HepG2 (cell line): ENCODE data around the gene ENPP1.

Experiments used
- ATF7 ChIP-seq, 2 experiments: fragments of 450-650 bp in 1 of 2; sonication (generic) in 1 of 2; formaldehyde crosslinking in 1 of 2; IDR thresholded peaks; 2 replicates each; pipeline versions ENCODE4 v1.4.0 to v1.6.1; 2016 to 2020; ENCODE audit warnings: antibody characterized with exemption in 1 of 2, mild to moderate bottlenecking in 1 of 2, missing genetic modification reagents in 1 of 2
- DRAP1 ChIP-seq: IDR thresholded peaks from 2 replicates; pipeline ENCODE4 v1.6.1; 2016; ENCODE audit warnings: missing genetic modification reagents, missing compliant biosample characterization
- IRF2 ChIP-seq: IDR thresholded peaks from 2 replicates; pipeline ENCODE4 v1.6.1; 2018; ENCODE audit warnings: missing genetic modification reagents, missing compliant biosample characterization
- NCOR1 ChIP-seq: fragments of 200-600 bp; sonication (generic); IDR thresholded peaks from 2 replicates; pipeline ENCODE4 v1.7.0; 2017; ENCODE audit warnings: antibody characterized with exemption, low read length, borderline replicate concordance
- SMAD3 ChIP-seq: sonication (generic); formaldehyde crosslinking; IDR thresholded peaks from 2 replicates; pipeline ENCODE4 v1.4.0; 2020; ENCODE audit warnings: missing genetic modification reagents
- SP1 ChIP-seq, 2 experiments: fragments of 450-650 bp in 1 of 2; sonication (generic) in 1 of 2; formaldehyde crosslinking in 1 of 2; IDR thresholded peaks; 2 replicates each; pipeline versions ENCODE4 v1.4.0 to v1.6.1; 2016 to 2020; ENCODE audit warnings: missing genetic modification reagents in 1 of 2
- TAF1 ChIP-seq: sonication (generic); formaldehyde crosslinking; IDR thresholded peaks from 2 replicates; pipeline ENCODE4 v1.4.0; 2020; ENCODE audit warnings: missing genetic modification reagents
- ZNF136 ChIP-seq: sonication (generic); formaldehyde crosslinking; IDR thresholded peaks from 2 replicates; pipeline ENCODE4 v1.8.1; 2022; ENCODE audit warnings: low read depth, mild to moderate bottlenecking, moderate library complexity, missing genetic modification reagents
- ZNF17 ChIP-seq: sonication (generic); formaldehyde crosslinking; IDR thresholded peaks from 2 replicates; pipeline ENCODE4 v1.5.0; 2020; ENCODE audit warnings: mild to moderate bottlenecking, missing genetic modification reagents
- ZNF263 ChIP-seq: sonication (generic); formaldehyde crosslinking; IDR thresholded peaks from 2 replicates; pipeline ENCODE4 v1.4.0; 2020; ENCODE audit warnings: missing genetic modification reagents
- ZNF3 ChIP-seq: IDR thresholded peaks from 2 replicates; pipeline ENCODE4 v1.7.0; 2017; ENCODE audit warnings: inconsistent platforms
- ZNF773 ChIP-seq: sonication (generic); formaldehyde crosslinking; IDR thresholded peaks from 2 replicates; pipeline ENCODE4 v1.4.0; 2020; ENCODE audit warnings: missing genetic modification reagents, borderline replicate concordance

- TF ChIP-seq SMAD3 (CRISPR knock-in tag) (no peak), NCOR1 (no peak), TAF1 (CRISPR knock-in tag) (no peak), SP1 (IDR thresholded peaks at IDR 0.05) (no peak), SP1 (CRISPR knock-in tag; IDR thresholded peaks at IDR 0.05) (no peak), ZNF136 (CRISPR knock-in tag) (no peak), ZNF17 (CRISPR knock-in tag) (no peak), ZNF773 (CRISPR knock-in tag) (no peak), ZNF3 (CRISPR knock-in tag) (no peak), ATF7 (IDR thresholded peaks at IDR 0.05) (no peak), ATF7 (CRISPR knock-in tag; IDR thresholded peaks at IDR 0.05) (no peak), DRAP1 (CRISPR knock-in tag) (no peak), IRF2 (CRISPR knock-in tag) (no peak), ZNF263 (CRISPR knock-in tag) (no peak)
Measured at GRCh38 chr6:131846023-131846663, 38.3 kb downstream of the ENPP1 start.
